GM21528 (cell line): ENCODE data around the gene FOXO3B.
"Not testable (repeated sequence)": the region's sequence is repeated elsewhere in the genome, so short reads cannot be mapped to it uniquely, and the experiment has no call there.

Source experiments
- ATAC-seq: cut with Tn5 transposase; IDR thresholded peaks from one replicate; pipeline ENCODE4 v1.9.1; 2021; ENCODE audit warnings: mild to moderate bottlenecking, moderate library complexity; ENCODE audit not compliant: unreplicated experiment, low FRiP score

The FOXO3B gene

DNA sequence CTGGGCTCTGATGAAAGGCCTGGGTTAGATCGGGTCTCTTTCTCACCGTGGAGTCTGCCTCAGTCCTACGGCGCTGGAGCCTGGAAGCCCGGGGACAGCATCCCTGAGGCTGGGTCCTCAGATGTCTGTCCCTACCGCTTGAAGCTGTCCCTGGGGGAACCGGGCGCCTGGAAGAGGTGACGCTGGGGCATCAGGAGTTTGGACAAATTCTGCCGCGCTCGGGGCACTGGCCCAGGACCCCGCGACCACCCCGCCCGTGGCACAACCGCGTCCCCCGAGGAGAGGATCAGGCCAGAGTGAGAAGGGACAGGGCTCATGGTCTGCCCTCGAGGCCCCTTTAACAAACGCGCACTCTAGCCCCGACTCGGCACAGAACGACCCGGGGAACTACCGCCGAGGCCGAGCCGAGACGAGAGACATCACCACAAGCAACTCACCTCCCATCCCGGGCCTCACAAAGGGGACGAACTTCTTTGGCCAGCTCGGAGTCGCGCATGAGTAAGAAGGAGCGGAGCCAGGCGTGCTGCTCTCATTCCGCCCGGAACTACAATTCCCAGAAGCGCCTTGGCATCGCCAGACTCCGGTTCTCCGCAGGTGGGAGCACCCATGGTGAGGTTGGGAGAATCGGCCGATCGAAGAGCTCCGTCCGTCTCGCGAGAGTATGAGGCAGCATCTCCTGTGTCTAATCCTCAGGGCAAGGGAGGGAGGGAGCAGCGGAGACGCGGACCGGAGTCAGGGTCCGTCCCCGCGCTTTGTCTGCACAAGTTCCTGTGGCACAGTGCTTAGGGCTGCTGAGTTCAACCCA, at the start of gene FOXO3B:
FOXO3B (minus strand) TSS at position 548 of the 805 bp plus-strand sequence. CDS start 663 bp downstream, outside the sequence.
- peak; percentile 79 for ATAC-seq

GRCh38 chr17:18723509-18723908, 41.4 kb upstream of the FOXO3B start:
- ATAC-seq = not testable (repeated sequence)

DNA sequence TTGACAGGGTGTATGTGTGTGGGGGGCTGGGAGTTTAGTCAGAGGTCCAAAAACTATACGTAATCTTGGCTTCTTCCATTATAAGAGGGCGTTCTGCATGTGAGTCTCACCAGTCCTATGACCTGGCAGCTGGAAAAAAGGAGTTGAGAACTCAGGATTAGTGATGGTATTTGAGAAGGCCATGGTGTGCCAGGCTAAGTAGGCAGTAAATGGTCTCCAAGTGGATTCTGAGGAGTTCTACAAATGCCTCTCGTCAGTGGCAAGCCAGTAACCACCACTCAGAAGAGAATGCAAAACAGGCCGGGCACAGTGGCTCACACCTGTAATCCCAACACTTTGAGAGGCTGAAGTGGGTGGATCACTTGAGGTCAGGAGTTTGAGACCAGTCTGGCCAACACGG, 40.5 kb upstream of the FOXO3B start:
- ATAC-seq = not testable (repeated sequence)

- ATAC-seq = not testable (repeated sequence)
Observed at GRCh38 chr17:18721775-18722547, 39.8 kb upstream of the FOXO3B start.

DNA sequence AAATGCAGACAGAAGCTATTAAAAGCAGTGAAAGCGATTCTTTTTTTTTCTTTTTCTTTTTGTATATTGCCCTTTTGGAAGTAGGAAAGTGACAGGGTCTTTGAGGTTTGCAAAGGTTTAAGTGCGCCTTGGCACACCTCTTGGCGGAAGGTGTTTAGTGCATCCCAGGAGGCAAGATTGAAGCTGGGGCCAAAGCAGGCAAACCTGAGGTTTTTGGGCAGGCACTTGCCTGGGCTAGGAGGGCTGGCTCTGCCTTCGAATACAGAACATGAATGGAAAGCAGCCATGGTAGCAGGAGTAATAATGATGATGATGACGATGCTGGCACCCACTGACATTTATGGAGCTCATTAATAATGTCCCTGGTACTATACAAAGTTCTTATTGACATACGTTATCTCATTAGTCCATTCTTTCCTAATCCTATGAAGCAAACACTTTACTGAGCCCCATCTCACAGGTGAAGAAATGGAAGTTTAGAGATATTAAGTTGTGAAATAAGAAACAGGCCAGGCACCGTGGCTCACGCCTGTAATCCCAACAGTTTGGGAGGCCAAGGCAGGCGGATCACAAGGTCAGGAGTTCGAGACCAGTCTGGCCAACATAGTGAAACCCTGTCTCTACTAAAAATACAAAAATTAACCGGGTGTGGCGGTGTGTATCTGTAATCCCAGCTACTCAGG, 37.5 kb upstream of the FOXO3B start:
- not testable (repeated sequence) for ATAC-seq

DNA sequence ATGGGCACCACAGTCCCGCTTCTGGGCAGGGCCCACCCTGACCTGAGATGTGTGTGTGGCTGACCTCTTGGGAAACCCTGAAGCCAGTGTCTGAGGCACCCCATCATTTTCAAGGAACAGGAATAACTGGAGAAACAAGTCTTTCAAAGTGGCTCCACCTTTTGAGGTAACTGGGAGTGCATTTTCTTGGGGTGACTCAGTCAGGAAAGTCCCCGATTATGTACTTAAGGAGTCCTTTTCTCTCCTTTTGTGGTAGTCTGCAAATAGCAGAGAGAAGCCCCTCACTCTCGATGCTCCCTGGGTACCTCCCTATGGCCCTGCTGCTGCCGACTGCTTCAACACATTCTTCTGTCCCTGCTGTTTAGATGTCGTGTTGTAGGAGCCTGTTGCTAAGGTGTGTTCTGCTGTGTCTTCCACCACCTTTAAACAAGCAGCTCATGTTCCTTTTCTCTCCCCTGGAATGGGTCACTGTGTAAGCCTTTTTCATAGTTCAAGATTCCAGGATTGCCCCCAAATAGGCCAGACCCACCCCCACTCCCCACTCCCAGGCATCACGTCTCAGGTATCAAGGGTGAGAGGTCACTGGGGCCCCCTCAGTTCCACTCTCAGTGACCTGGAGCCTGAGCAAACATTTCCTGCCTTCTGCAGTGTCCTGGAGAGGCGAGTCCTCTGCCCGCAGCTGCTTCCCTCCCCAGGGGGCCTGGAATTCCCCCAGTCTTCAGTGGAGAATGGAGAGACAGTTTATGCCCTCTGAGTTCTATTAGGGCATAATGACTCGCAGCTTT, 36.7 kb upstream of the FOXO3B start:
- ATAC-seq = not testable (repeated sequence)

GRCh38 chr17:18712354-18712999, 30.4 kb upstream of the FOXO3B start:
- not testable (repeated sequence) for ATAC-seq

GRCh38 chr17:18708215-18708614, 26.1 kb upstream of the FOXO3B start:
- ATAC-seq = not testable (repeated sequence)

DNA sequence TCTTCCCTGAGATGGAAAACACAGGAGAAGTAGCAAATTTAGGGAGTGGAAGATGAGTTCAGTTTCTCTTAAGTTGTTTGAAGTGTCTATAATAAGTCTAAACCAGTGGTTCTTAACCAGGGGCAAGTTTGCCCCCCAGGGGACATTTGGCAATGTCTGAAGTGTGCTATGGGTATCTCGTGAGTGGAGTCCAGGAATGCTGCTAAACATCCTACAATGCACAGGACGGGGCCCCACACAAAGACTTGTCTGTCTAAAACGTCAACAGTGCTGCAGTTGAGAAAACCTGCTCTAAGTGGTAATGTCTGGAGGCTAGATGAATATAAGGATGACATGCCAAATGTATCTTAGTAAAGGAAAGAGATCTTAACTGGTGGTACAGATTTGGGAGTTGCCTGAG, 23.8 kb upstream of the FOXO3B start:
- not testable (repeated sequence) for ATAC-seq

DNA sequence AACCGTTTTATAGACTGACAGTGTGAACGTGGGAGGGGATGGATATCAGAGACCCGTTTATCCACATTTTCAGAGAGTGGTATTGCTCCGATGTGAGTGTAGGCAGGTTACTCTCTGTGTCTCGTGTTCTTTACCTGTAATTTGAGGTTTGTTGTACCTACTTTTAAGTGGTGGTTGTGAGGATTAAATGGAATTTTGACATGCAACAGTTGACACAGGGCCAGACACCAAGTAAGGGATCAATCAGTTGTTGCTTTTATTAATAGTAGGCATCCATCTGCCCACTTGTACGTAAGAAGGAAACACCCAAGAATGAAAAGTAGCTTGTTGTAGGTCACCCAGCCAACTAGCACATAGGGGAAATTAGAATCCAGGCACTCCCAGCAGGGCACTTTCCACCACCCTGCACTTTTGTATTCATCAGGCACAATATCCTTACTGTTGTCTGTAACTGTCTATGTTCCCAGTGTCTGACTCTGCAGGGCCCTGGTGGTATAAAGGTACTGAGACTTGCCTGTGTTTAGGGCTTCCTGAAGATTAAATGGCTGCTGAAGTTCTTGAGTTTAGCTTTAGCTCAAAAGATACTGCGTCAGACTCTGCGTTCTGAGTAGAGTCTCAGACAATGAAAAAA, 16.5 kb upstream of the FOXO3B start:
- not testable (repeated sequence) for ATAC-seq

GRCh38 chr17:18695143-18695542, 13.0 kb upstream of the FOXO3B start:
- ATAC-seq = not testable (repeated sequence)

DNA sequence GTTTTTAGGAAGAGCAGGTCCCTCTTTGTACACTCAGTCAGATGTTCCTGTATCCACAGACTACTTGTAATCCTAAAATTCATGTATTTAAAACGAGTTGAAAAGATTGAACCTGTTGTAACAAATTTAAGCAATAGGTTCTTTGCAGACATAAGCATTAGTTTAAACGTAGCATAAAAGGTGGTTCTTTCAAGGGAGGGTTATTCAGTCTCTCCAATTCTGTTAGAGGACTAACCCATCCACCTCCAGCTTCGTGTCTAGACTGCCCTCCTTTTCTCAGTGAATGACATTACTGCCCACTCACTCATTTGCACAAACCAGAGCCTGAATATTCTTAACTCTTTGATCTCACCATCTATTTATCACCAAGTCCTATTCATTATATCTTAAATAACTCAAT, 554 bp upstream of the FOXO3B start:
- not testable (repeated sequence) for ATAC-seq

DNA sequence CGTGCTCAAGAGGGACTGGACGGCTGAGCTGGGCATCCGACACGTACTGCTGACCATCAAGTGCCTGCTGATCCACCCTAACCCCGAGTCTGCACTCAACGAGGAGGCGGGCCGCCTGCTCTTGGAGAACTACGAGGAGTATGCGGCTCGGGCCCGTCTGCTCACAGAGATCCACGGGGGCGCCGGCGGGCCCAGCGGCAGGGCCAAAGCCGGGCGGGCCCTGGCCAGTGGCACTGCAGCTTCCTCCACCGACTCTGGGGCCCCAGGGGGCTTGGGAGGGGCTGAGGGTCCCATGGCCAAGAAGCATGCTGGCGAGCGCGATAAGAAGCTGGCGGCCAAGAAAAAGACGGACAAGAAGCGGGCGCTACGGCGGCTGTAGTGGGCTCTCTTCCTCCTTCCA, 4.7 kb downstream of the FOXO3B start:
- not testable (repeated sequence) for ATAC-seq

DNA sequence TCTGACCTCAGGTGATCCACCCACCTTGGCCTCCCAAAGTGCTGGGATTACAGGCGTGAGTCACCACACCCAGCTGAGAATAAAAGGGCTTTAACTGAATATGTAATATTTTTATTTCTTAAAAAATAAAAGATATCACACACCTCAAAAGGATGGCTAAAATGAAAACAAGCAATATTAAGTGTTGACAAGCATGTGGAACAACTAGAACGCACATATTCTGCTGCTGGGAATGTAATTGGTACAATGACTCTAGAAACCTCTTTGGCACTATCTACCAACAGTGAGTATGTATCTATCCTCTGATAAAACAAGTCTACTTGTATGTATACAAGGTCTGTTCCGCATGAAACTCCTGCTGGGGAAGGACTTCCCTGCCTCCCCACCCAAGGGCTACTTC, 5.2 kb downstream of the FOXO3B start:
- ATAC-seq = not testable (repeated sequence)

DNA sequence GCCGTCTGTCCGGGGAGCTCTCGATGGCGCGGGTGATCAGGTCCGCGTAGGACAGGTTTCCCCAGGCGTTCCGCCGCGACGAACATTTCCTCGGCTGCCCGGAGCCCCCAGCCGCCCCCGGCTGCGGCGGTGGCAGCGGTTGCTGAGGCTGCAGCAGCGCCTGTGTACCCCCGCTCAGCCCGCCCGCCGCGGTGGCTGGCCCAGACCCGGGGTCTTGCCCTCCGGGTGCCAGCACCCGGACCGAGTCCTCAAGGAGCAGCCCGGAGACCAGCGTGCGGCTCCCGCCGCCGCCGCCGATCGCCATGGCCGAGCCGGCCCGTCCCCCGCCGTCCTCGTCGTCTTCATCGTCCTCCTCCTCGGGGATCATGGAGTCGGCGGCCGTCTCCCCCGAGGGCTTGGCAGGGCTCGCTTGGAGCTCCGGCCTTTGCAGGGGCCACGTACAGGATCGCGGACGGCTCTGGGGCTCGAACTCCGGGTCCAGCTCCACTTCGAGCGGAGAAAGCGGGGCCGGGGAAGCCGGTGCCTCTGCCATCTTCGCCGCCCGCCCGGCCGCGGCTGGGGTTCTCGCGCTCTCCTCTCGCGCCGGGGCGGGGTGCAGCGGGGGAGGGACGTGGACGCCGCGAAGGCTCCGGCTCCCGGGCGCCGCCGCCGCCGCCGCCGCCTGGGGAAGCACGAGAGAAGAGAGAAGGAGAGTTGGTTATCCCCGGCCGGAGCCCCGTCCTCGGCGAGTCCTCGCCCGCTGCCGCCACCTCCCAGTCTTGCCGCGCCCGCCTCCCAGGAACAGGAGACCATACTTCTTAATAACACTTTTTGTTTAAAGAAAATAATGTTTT, 9.5 kb downstream of the FOXO3B start:
- ATAC-seq = not testable (repeated sequence)

DNA sequence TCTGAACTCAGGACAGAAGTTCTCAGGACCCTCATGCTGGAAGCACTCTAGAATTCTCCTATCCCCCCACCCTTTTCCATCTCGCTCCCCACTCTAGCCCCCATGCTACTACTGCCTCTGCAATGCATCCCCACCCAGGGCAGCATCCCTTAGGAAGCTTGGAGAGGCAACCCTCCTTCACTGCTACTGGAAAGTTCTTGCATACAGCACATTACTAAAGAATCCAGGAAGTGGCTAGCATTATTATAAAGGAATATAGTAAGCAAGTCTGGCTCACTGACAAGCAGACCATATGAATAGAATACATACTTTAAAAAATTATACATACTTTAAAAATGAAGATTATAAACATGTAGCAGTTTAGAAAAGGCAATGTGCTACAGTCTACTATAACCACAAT, 13.5 kb downstream of the FOXO3B start:
- ATAC-seq = not testable (repeated sequence)

DNA sequence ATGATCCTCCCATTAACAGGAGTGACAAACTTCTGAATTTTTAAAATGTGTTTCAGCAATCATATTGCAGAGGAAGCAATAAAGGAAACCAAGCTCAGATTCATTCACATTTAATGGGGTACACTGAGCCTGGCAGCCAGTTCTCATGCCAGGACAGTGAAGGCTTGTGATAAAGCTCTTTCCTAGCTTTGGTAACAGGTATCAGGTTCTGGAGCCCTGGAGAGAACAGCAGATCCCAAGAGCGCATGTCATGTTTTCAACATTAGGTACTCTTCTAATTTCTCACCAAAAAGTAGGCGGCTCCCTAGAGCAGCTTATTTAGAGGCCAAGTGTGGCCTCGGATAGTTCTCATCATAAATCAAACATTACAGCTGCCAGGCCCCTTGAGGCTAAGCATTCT, 14.6 kb downstream of the FOXO3B start:
- ATAC-seq = not testable (repeated sequence)

GRCh38 chr17:18666326-18666725, 15.8 kb downstream of the FOXO3B start:
- ATAC-seq = not testable (repeated sequence)
